SK-N-SH (cell line): Measurements from ENCODE around the gene SH3BP4. TPM values are rescaled to one million over a fixed set of nuclear protein-coding genes. Genes with fewer than 3 reads are reported as not detected.

ENCODE experiments used
- CTCF ChIA-PET: fragments of 300-600, 350-600 bp; formaldehyde crosslinking; extraction: SDS; loops from one replicate; lab custom pipeline; 2021; lab: Yijun Ruan, JAX
- POLR2A ChIA-PET: fragments of 350-600 bp; sonication (Branson Sonifier 250); formaldehyde crosslinking; extraction: SDS; loops from one replicate; lab custom pipeline; 2020; ENCODE audit warnings: antibody characterized with exemption, inconsistent platforms; lab: Yijun Ruan, JAX
- DNase-seq: peaks from one replicate; pipeline ENCODE4 v3.0.0; 2012
- H2AFZ ChIP-seq: fragments of 200-600 bp; sonication (generic); 2 replicates; pipeline ENCODE4 v1.8.1; 2016; ENCODE audit warnings: antibody characterized with exemption, mild to moderate bottlenecking, low read depth
- H3F3A ChIP-seq: fragments of 200-600 bp; sonication (generic); replicated peaks from 2 replicates; pipeline ENCODE3; 2016; ENCODE audit warnings: antibody characterized with exemption, mild to moderate bottlenecking; ENCODE audit not compliant: insufficient read depth
- H3K27ac ChIP-seq, 2 experiments: fragments of 200-500 bp in 1 of 2; fragments of 200-600 bp in 1 of 2; sonication (Bioruptor generic) in 1 of 2; sonication (generic), shearing (Covaris generic) in 1 of 2; 2 replicates each; pipeline versions ENCODE4 v1.5.1 to v1.6.1; 2014 to 2016; ENCODE audit warnings: low read depth in 2 of 2, inconsistent platforms in 1 of 2, low read length in 1 of 2, mild to moderate bottlenecking in 1 of 2, mixed read lengths in 1 of 2
- H3K27me3 ChIP-seq: fragments of 200-600 bp; sonication (generic), shearing (Covaris generic); 2 replicates; pipeline ENCODE4 v1.6.1; 2016; ENCODE audit warnings: mixed run types; ENCODE audit not compliant: insufficient read depth
- H3K36me3 ChIP-seq, 2 experiments: fragments of 200-500 bp in 1 of 2; fragments of 200-600 bp in 1 of 2; sonication (Bioruptor generic) in 1 of 2; sonication (generic) in 1 of 2; replicated peaks in 1 of 2; 2 replicates each; pipeline versions ENCODE3 to v1.5.1; 2014 to 2016; ENCODE audit warnings: low read length in 1 of 2, mild to moderate bottlenecking in 1 of 2; ENCODE audit not compliant: insufficient read depth in 2 of 2, control insufficient read depth in 1 of 2
- H3K4me1 ChIP-seq, 2 experiments: fragments of 200-500 bp in 1 of 2; fragments of 200-600 bp in 1 of 2; sonication (Bioruptor generic) in 1 of 2; sonication (generic), shearing (Covaris generic) in 1 of 2; 2 replicates each; pipeline versions ENCODE4 v1.5.1 to v1.6.1; 2014 to 2016; ENCODE audit warnings: low read depth in 1 of 2, low read length in 1 of 2, mixed run types in 1 of 2; ENCODE audit not compliant: insufficient read depth in 2 of 2, control insufficient read depth in 1 of 2
- H3K4me2 ChIP-seq: fragments of 200-600 bp; sonication (generic), shearing (Covaris generic); 2 replicates; pipeline ENCODE4 v1.6.1; 2017; ENCODE audit warnings: mixed run types
- H3K4me3 ChIP-seq, 2 experiments: fragments of 200-500 bp in 1 of 2; fragments of 200-600 bp in 1 of 2; sonication (Bioruptor generic) in 1 of 2; sonication (generic), shearing (Covaris generic) in 1 of 2; 2 replicates each; pipeline versions ENCODE4 v1.5.1 to v1.8.1; 2014 to 2016; ENCODE audit warnings: low read depth in 2 of 2, inconsistent platforms in 1 of 2, low read length in 1 of 2, mild to moderate bottlenecking in 1 of 2, mixed read lengths in 1 of 2, moderate library complexity in 1 of 2
- H3K79me2 ChIP-seq: fragments of 200-600 bp; sonication (generic); 2 replicates; pipeline ENCODE4 v1.8.1; 2017; ENCODE audit warnings: mild to moderate bottlenecking; ENCODE audit not compliant: insufficient read depth
- H3K9ac ChIP-seq: fragments of 200-600 bp; sonication (generic); 2 replicates; pipeline ENCODE4 v1.6.1; 2017; ENCODE audit warnings: mixed run types
- H3K9me2 ChIP-seq: fragments of 200-600 bp; sonication (generic); 2 replicates; pipeline ENCODE4 v1.6.1; 2017; ENCODE audit warnings: mixed run types
- H3K9me3 ChIP-seq: fragments of 200-600 bp; sonication (generic); 2 replicates; pipeline ENCODE4 v1.6.1; 2017; ENCODE audit warnings: mixed run types, mild to moderate bottlenecking, moderate library complexity
- H4K20me1 ChIP-seq: fragments of 200-600 bp; sonication (generic); 2 replicates; pipeline ENCODE4 v1.6.1; 2017; ENCODE audit warnings: mild to moderate bottlenecking, mixed run types; ENCODE audit not compliant: insufficient read depth
- CHD2 ChIP-seq: fragments of 150-350 bp; IDR thresholded peaks from 2 replicates; pipeline ENCODE4 v1.6.1; 2018; ENCODE audit warnings: low read length; ENCODE audit not compliant: partially characterized antibody
- EP300 ChIP-seq, 2 experiments: IDR thresholded peaks; 2 replicates each; pipeline versions ENCODE4 v1.4.0 to v1.6.1; 2012; ENCODE audit warnings: borderline replicate concordance in 1 of 2, low read depth in 1 of 2, low read length in 1 of 2
- FOSL2 ChIP-seq: IDR thresholded peaks from 2 replicates; pipeline ENCODE4 v1.4.0; 2012; ENCODE audit warnings: low read depth, mild to moderate bottlenecking, moderate library complexity, borderline replicate concordance
- FOXM1 ChIP-seq: IDR thresholded peaks from 2 replicates; pipeline ENCODE4 v1.4.0; 2012; ENCODE audit warnings: low read depth, mild to moderate bottlenecking
- MXI1 ChIP-seq: IDR thresholded peaks from 2 replicates; pipeline ENCODE4 v1.6.1; 2012; ENCODE audit warnings: mild to moderate bottlenecking, low read depth, low read length, improper control_type of control experiment
- NFIC ChIP-seq: IDR thresholded peaks from 2 replicates; pipeline ENCODE4 v1.4.0; 2012; ENCODE audit warnings: borderline replicate concordance
- POLR2AphosphoS5 ChIP-seq: IDR thresholded peaks from 2 replicates; pipeline ENCODE4 v1.6.1; 2012; ENCODE audit warnings: low read depth, low read length
- RAD21 ChIP-seq: IDR thresholded peaks from 2 replicates; pipeline ENCODE4 v1.6.1; 2012; ENCODE audit warnings: mild to moderate bottlenecking, low read length
- RCOR1 ChIP-seq: fragments of 150-350 bp; IDR thresholded peaks from 2 replicates; pipeline ENCODE4 v1.6.1; 2017; ENCODE audit warnings: antibody characterized with exemption, low read length
- RXRA ChIP-seq: IDR thresholded peaks from 2 replicates; pipeline ENCODE4 v1.4.0; 2012; ENCODE audit warnings: low read depth, mild to moderate bottlenecking, borderline replicate concordance
- SMC3 ChIP-seq: IDR thresholded peaks from 2 replicates; pipeline ENCODE4 v1.6.1; 2012; ENCODE audit warnings: low read depth, low read length, improper control_type of control experiment
- TCF12 ChIP-seq: IDR thresholded peaks from 2 replicates; pipeline ENCODE4 v1.4.0; 2012
- TEAD4 ChIP-seq: IDR thresholded peaks from 2 replicates; pipeline ENCODE4 v1.4.0; 2012; ENCODE audit warnings: mild to moderate bottlenecking, borderline replicate concordance; ENCODE audit not compliant: insufficient read depth
- WGBS: methylation state at CpG from one replicate; pipeline ENCODE4 v1.1.6; 2017; ENCODE audit warnings: low lambda C conversion rate; 5-methylcytosine and 5-hydroxymethylcytosine counted together
- polyA plus RNA-seq, 3 experiments: library from polyadenylated mRNA; depleted of rRNA; stranded (reverse); fragments of >200 nt; gene quantifications; 2 replicates each; pipeline ENCODE4 v1.2.3, GENCODE V29; 2012
- TF ChIP-seq, protein P1 (sequence below): IDR thresholded peaks from 2 replicates; pipeline ENCODE4 v1.6.1; 2012; ENCODE audit warnings: mild to moderate bottlenecking, low read depth, low read length, moderate library complexity
- TF ChIP-seq, protein P2 (sequence below): fragments of 200-600 bp; sonication (generic); IDR thresholded peaks from 2 replicates; pipeline ENCODE4 v1.6.1; 2017; ENCODE audit warnings: antibody characterized with exemption, mild to moderate bottlenecking, moderate library complexity
- TF ChIP-seq, protein P3 (sequence below): IDR thresholded peaks from 2 replicates; pipeline ENCODE4; 2012

Gene SH3BP4
- polyA plus RNA-seq, 1 of the 3 experiments (the other 2 are of a cell fraction) = 27.7 TPM

GRCh38 chr2:234995332-234996068 is 43.7 kb downstream of the SH3BP4 start:
- Histone ChIP-seq H3K9me2 (no peaks in the 10 kb centered on the region), H4K20me1 (0 out of 2 replicates have a peak, but pooled peaks cover 4% of the 10 kb centered on the region), H3K36me3 (peaks cover 0 to 25% of the 10 kb centered on the region in 2 experiments), H3K27me3 (no peaks in the 10 kb centered on the region), H3F3A (peaks cover 6% of the 10 kb centered on the region), H3K4me3 (no peak overlapping the region), H3K9ac (peak overlapping the region; percentile 20; the same call in 1 of the 2 replicates), H3K4me2 (peak overlapping the region; percentile 50), H2AFZ (no peak overlapping the region), H3K9me3 (no peaks in the 10 kb centered on the region), H3K4me1 (peaks cover 13 to 46% of the 10 kb centered on the region in 2 experiments; a peak in 2 of 4 replicates), H3K79me2 (peaks cover 99% of the 10 kb centered on the region), H3K27ac (peak overlapping the region; percentile 36 to 56; a peak in 3 of 4 replicates)
- POLR2A ChIA-PET = no interaction called here
- no peak for DNase-seq
- TF ChIP-seq RXRA = no peak
- WGBS = 97% methylated on average over 19 of the region's 24 CpGs
- CTCF ChIA-PET = interaction anchor here (0.8 kb wide), 1 partner anchor 40 kb away, joined by 3 read pairs; no protein-coding TSS in a partner anchor

- H3K9ac ChIP-seq = peak overlapping the region; percentile 20; the same call in 1 of the 2 replicates
- H3K4me1 ChIP-seq = peaks cover 13 to 54% of the 10 kb centered on the region in 2 experiments; a peak in 3 of 4 replicates
- 0 out of 2 replicates have a peak, but pooled peaks cover 4% of the 10 kb centered on the region for H4K20me1 ChIP-seq
- CTCF ChIA-PET = interaction anchor here (0.8 kb wide), 1 partner anchor 39 kb away, joined by 3 read pairs; no protein-coding TSS in a partner anchor
- H3K79me2 ChIP-seq = peaks cover 99% of the 10 kb centered on the region
- 69% methylated on average over 18 of the region's 18 CpGs for WGBS
- POLR2A ChIA-PET = no interaction called here
- peaks cover 6% of the 10 kb centered on the region for H3F3A ChIP-seq
- H2AFZ ChIP-seq = no peak overlapping the region
- peak overlapping the region; percentile 36 to 56; a peak in 3 of 4 replicates for H3K27ac ChIP-seq
- H3K9me2 ChIP-seq = no peaks in the 10 kb centered on the region
- no peak overlapping the region for H3K4me3 ChIP-seq
- TF ChIP-seq RXRA (peak; percentile 48; the same call in 1 of the 2 replicates), TCF12 (peak; percentile 61), FOXM1 (peak; percentile 36; the same call in 1 of the 2 replicates), MXI1 (no peak), NFIC (peak; percentile 46), EP300 (IDR thresholded peaks at IDR 0.05; ENCODE audit: borderline replicate concordance in 1 of 2, low read depth in 1 of 2, low read length in 1 of 2) (peak in 1 of 2 experiments; percentile 78; a peak in 1 of 4 replicates), TEAD4 (peak; percentile 95), FOSL2 (peak; percentile 32; the same call in 1 of the 2 replicates), POLR2AphosphoS5 (peak; percentile 38; the same call in 1 of the 2 replicates), RAD21 (0 out of 2 replicates have a peak, but pooled peaks have one; percentile 5), SMC3 (0 out of 2 replicates have a peak, but pooled peaks have one; percentile 1), CHD2 (no peak), RCOR1 (no peak)
- TF ChIP-seq, protein P1, sequence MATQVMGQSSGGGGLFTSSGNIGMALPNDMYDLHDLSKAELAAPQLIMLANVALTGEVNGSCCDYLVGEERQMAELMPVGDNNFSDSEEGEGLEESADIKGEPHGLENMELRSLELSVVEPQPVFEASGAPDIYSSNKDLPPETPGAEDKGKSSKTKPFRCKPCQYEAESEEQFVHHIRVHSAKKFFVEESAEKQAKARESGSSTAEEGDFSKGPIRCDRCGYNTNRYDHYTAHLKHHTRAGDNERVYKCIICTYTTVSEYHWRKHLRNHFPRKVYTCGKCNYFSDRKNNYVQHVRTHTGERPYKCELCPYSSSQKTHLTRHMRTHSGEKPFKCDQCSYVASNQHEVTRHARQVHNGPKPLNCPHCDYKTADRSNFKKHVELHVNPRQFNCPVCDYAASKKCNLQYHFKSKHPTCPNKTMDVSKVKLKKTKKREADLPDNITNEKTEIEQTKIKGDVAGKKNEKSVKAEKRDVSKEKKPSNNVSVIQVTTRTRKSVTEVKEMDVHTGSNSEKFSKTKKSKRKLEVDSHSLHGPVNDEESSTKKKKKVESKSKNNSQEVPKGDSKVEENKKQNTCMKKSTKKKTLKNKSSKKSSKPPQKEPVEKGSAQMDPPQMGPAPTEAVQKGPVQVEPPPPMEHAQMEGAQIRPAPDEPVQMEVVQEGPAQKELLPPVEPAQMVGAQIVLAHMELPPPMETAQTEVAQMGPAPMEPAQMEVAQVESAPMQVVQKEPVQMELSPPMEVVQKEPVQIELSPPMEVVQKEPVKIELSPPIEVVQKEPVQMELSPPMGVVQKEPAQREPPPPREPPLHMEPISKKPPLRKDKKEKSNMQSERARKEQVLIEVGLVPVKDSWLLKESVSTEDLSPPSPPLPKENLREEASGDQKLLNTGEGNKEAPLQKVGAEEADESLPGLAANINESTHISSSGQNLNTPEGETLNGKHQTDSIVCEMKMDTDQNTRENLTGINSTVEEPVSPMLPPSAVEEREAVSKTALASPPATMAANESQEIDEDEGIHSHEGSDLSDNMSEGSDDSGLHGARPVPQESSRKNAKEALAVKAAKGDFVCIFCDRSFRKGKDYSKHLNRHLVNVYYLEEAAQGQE = no peak
- TF ChIP-seq, protein P2, sequence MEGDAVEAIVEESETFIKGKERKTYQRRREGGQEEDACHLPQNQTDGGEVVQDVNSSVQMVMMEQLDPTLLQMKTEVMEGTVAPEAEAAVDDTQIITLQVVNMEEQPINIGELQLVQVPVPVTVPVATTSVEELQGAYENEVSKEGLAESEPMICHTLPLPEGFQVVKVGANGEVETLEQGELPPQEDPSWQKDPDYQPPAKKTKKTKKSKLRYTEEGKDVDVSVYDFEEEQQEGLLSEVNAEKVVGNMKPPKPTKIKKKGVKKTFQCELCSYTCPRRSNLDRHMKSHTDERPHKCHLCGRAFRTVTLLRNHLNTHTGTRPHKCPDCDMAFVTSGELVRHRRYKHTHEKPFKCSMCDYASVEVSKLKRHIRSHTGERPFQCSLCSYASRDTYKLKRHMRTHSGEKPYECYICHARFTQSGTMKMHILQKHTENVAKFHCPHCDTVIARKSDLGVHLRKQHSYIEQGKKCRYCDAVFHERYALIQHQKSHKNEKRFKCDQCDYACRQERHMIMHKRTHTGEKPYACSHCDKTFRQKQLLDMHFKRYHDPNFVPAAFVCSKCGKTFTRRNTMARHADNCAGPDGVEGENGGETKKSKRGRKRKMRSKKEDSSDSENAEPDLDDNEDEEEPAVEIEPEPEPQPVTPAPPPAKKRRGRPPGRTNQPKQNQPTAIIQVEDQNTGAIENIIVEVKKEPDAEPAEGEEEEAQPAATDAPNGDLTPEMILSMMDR = peak; percentile 43
- TF ChIP-seq, protein P3, sequence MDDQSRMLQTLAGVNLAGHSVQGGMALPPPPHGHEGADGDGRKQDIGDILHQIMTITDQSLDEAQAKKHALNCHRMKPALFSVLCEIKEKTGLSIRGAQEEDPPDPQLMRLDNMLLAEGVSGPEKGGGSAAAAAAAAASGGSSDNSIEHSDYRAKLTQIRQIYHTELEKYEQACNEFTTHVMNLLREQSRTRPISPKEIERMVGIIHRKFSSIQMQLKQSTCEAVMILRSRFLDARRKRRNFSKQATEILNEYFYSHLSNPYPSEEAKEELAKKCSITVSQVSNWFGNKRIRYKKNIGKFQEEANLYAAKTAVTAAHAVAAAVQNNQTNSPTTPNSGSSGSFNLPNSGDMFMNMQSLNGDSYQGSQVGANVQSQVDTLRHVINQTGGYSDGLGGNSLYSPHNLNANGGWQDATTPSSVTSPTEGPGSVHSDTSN = peak; percentile 49; the same call in 1 of the 2 replicates
- peak overlapping the region; percentile 50 for H3K4me2 ChIP-seq
- H3K36me3 ChIP-seq = peaks cover 6 to 25% of the 10 kb centered on the region in 2 experiments
- no peaks in the 10 kb centered on the region for H3K9me3 ChIP-seq
- no peak for DNase-seq
- H3K27me3 ChIP-seq = no peaks in the 10 kb centered on the region
Measured at GRCh38 chr2:234996069-234996940, 44.5 kb downstream of the SH3BP4 start.
